ENCODE results near the gene EXOSC9. TPM values are rescaled to one million over a fixed set of nuclear protein-coding genes. Genes with fewer than 3 reads are reported as not detected.

Gene EXOSC9
- total RNA-seq, 2 donors from 2014 or later, result 10.6 to 14.2 TPM

DNA sequence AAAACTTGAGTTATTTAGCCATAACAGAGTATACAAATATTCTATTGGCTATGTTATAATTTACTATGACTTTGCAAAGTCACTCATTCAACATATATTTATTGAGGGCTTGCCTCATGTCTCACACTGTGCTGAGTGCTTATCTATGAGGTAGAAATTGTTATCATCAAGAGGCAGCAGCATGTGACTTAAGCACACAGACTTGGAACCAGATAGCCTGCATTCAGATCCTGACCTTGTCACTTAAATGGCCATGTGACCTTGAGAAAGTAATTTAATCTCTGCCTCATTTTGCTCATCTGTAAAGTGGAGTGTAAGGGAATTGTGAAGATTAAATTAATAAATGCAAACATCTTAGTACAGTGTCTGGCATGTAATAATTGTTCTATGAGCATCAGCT is 10.1 kb upstream of the EXOSC9 start:
- no peaks in the 10 kb centered on the region for H3K9me3 ChIP-seq
- no peak for DNase-seq
- no peaks in the 10 kb centered on the region for H3K27me3 ChIP-seq
- TF ChIP-seq POLR2A (IDR thresholded peaks at IDR 0.05), result no peak
- no peak overlapping the region for H3K27ac ChIP-seq
- intact Hi-C loops (cut with DNase I), result no loop called here
- no peak overlapping the region for H3K4me3 ChIP-seq
- no peaks in the 10 kb centered on the region for H3K4me1 ChIP-seq
- no peak for ATAC-seq
- no peaks in the 10 kb centered on the region for H3K36me3 ChIP-seq (replicated peaks in 1 of 2; ENCODE audit: insufficient read depth in 1 of 2, low read depth in 2 of 2)

DNA sequence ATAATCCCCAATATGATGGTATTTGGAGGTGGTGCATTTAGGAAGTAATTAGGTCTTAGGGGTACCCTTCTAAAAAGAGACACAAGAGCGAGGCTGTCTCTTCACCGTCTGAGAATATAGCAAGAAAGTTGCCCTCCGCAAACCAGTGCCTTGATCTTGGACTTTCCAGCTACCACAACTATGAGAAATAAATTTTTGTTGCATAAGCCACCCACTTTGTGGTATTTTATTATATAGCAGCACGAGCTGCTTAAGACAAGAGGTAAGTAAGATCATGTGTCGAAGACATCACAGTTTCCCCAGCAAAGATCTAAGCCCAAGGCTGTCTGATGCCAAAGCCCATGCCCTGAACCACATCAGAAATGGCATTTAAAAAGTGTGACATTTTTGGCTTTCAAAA is 9.6 kb upstream of the EXOSC9 start:
- WGBS, 2 donors, result 80 to 84% methylated on average over 5 of the region's 5 CpGs
- H3K27ac ChIP-seq, result no peak overlapping the region
- H3K36me3 ChIP-seq (replicated peaks in 1 of 2; ENCODE audit: insufficient read depth in 1 of 2, low read depth in 2 of 2), result no peaks in the 10 kb centered on the region
- no peaks in the 10 kb centered on the region for H3K4me1 ChIP-seq
- intact Hi-C loops (cut with DNase I), result no loop called here
- H3K9me3 ChIP-seq, result no peaks in the 10 kb centered on the region
- H3K4me3 ChIP-seq, result no peak overlapping the region
- no peak for DNase-seq
- ATAC-seq, result no peak
- TF ChIP-seq, protein P1, sequence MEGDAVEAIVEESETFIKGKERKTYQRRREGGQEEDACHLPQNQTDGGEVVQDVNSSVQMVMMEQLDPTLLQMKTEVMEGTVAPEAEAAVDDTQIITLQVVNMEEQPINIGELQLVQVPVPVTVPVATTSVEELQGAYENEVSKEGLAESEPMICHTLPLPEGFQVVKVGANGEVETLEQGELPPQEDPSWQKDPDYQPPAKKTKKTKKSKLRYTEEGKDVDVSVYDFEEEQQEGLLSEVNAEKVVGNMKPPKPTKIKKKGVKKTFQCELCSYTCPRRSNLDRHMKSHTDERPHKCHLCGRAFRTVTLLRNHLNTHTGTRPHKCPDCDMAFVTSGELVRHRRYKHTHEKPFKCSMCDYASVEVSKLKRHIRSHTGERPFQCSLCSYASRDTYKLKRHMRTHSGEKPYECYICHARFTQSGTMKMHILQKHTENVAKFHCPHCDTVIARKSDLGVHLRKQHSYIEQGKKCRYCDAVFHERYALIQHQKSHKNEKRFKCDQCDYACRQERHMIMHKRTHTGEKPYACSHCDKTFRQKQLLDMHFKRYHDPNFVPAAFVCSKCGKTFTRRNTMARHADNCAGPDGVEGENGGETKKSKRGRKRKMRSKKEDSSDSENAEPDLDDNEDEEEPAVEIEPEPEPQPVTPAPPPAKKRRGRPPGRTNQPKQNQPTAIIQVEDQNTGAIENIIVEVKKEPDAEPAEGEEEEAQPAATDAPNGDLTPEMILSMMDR (IDR thresholded peaks at IDR 0.05), result no peak
- TF ChIP-seq POLR2A (IDR thresholded peaks at IDR 0.05), result no peak
- no peaks in the 10 kb centered on the region for H3K27me3 ChIP-seq

DNA sequence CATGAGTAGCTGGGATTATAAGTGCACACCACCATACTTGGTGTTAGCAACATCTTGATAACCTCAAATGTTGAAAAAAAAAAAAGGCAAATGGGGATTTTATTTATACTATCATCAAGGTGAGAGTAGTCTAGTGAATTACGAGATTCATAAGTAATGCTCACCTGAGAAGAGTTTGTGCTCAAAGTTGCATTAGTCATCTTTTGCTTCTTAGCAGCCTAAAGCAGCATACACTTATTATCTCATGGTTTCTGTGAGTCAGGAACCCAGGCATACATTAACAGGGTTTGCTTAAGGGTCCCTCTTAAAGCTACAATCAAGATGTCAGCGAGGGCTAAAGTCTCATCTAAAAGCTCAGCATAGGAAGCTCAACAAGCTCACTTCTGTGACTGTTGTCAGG is 8.2 kb upstream of the EXOSC9 start:
- 50 to 95% methylated on average over 2 of the region's 2 CpGs for WGBS, 2 donors
- H3K27me3 ChIP-seq, result no peaks in the 10 kb centered on the region
- intact Hi-C loops (cut with DNase I), result no loop called here
- ATAC-seq (no peak), DNase-seq (no peak)
- H3K27ac ChIP-seq, result no peak overlapping the region
- TF ChIP-seq, protein P1 (IDR thresholded peaks at IDR 0.05), result no peak
- no peak for TF ChIP-seq POLR2A (IDR thresholded peaks at IDR 0.05)
- no peaks in the 10 kb centered on the region for H3K36me3 ChIP-seq (replicated peaks in 1 of 2; ENCODE audit: insufficient read depth in 1 of 2, low read depth in 2 of 2)
- no peaks in the 10 kb centered on the region for H3K9me3 ChIP-seq
- no peaks in the 10 kb centered on the region for H3K4me1 ChIP-seq
- H3K4me3 ChIP-seq, result no peak overlapping the region

DNA sequence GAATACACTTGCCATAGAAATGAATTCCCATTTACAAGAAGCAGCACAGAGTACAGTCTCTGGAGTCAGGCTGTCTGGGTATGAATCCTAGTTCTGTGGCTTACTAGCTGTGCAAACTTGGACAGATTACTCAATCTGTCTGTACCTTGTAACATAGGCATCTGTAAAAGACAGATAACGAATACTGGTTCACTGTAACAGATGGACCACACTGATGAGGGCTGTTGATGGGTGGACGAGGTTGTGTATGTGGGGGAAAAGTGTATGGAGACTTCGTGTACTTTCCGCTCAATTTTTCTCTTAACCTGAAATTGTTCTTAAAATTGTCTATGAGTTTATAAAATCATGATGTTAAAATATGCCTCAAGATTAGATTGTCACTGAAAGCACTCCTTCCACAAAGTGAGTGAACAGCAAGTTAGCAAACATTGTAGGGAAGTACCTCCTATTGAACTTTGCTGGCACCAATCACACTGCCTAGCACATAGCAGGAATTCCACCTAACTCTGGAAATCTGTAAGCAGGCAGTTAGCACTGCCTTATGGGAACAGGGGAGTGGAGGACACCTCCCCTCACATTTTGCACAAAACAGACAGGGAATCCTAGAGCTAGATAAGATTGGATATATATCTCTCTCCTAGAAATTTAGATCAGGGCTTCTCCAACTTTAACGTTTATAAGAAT is 6.5 kb upstream of the EXOSC9 start:
- WGBS, 2 donors, result 52% methylated on average over 5 of the region's 5 CpGs

DNA sequence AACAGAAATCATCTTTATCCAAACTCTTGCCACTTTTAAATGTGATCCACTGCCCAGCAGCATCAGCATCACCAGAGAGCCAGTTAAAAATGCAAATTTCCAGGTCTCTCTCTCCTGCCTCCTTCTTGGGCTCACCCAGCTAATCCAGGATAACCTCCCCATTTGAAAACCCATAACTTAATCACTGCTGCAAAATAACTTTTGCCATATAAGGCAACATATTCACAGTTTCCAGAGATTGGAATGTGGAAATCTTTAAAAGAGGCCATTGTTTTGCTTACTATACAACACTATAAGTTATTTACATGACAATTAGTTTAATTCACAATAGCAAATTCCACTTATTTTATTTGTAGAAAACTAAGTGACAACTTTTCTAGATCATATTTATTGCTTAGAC is 4.8 kb upstream of the EXOSC9 start:
- H3K4me3 ChIP-seq, result no peak overlapping the region
- H3K4me1 ChIP-seq, result peaks cover 6% of the 10 kb centered on the region
- TF ChIP-seq POLR2A (IDR thresholded peaks at IDR 0.05), result no peak
- TF ChIP-seq, protein P1 (IDR thresholded peaks at IDR 0.05), result no peak
- no peaks in the 10 kb centered on the region for H3K9me3 ChIP-seq
- H3K27me3 ChIP-seq, result no peaks in the 10 kb centered on the region
- no peaks in the 10 kb centered on the region for H3K36me3 ChIP-seq (replicated peaks in 1 of 2; ENCODE audit: insufficient read depth in 1 of 2, low read depth in 2 of 2)
- intact Hi-C loops (cut with DNase I), result no loop called here
- H3K27ac ChIP-seq, result no peak overlapping the region
- no peak for ATAC-seq
- no peak for DNase-seq

More for the DNA sequence above, 6.5 kb upstream of the EXOSC9 start:
- Histone ChIP-seq H3K27me3 (no peaks in the 10 kb centered on the region), H3K36me3 (replicated peaks in 1 of 2; ENCODE audit: insufficient read depth in 1 of 2, low read depth in 2 of 2) (no peaks in the 10 kb centered on the region), H3K9me3 (no peaks in the 10 kb centered on the region), H3K27ac (no peak overlapping the region), H3K4me1 (no peaks in the 10 kb centered on the region), H3K4me3 (no peak overlapping the region)
- ATAC-seq (no peak), DNase-seq (no peak)
- intact Hi-C loops (cut with DNase I), result no loop called here
- TF ChIP-seq POLR2A (IDR thresholded peaks at IDR 0.05), result no peak
- TF ChIP-seq, protein P1 (IDR thresholded peaks at IDR 0.05), result no peak
